CD4-positive, alpha-beta T cell (primary cell): ENCODE results near the gene EPSTI1. TPM values are rescaled to one million over a fixed set of nuclear protein-coding genes. Genes with fewer than 3 reads are reported as not detected.

Experiments
- ATAC-seq: fragments of 200-7000 bp; cut with Tn5 transposase; one replicate; pipeline ENCODE4 v1.10.0; 2022; ENCODE audit warnings: mild to moderate bottlenecking; ENCODE audit not compliant: poor library complexity
- CTCF ChIA-PET: fragments of 350-600 bp; sonication (Branson Sonifier 250); formaldehyde crosslinking; loops from one replicate; lab custom pipeline; 2021; ENCODE audit warnings: antibody characterized with exemption, inconsistent platforms; lab: Charles Lee
- POLR2A ChIA-PET: fragments of 350-600 bp; sonication (Branson Sonifier 250); formaldehyde crosslinking; loops from one replicate; lab custom pipeline; 2021; ENCODE audit warnings: antibody characterized with exemption, inconsistent platforms; lab: Charles Lee
- DNase-seq, 14 experiments: peaks; one replicate each; pipeline ENCODE4 v3.0.0-alpha.2; 2013 to 2020; ENCODE audit warnings: mixed read lengths in 2 of 14
- H3K27ac ChIP-seq, 2 donors: one replicate each; pipeline versions ENCODE4 v1.5.1 to v1.7.0; 2013; ENCODE audit warnings: low read length in 2 of 2, low read depth in 1 of 2, mild to moderate bottlenecking in 1 of 2
- H3K27me3 ChIP-seq, 2 experiments: 1 replicate in 1 of 2; 2 replicates in 1 of 2; pipeline versions ENCODE4 v1.6.1 to v1.7.0; 2013; ENCODE audit warnings: low read length in 2 of 2, control low read depth in 1 of 2, mild to moderate bottlenecking in 1 of 2, moderate library complexity in 1 of 2; ENCODE audit not compliant: insufficient read depth in 2 of 2, control insufficient read depth in 1 of 2
- H3K36me3 ChIP-seq: one replicate; pipeline ENCODE4 v1.6.1; 2013; ENCODE audit warnings: low read length, control low read depth; ENCODE audit not compliant: insufficient read depth
- H3K4me1 ChIP-seq: one replicate; pipeline ENCODE4 v1.6.1; 2013; ENCODE audit warnings: low read length, control low read depth; ENCODE audit not compliant: insufficient read depth
- H3K4me3 ChIP-seq: one replicate; pipeline ENCODE4 v1.5.1; 2013; ENCODE audit warnings: mild to moderate bottlenecking, low read length, moderate library complexity
- H3K9me3 ChIP-seq, 2 experiments: 1 replicate in 1 of 2; 2 replicates in 1 of 2; pipeline versions ENCODE4 v1.6.1 to v1.7.0; 2013; ENCODE audit warnings: low read length in 2 of 2, mild to moderate bottlenecking in 2 of 2, control low read depth in 1 of 2, moderate library complexity in 1 of 2; ENCODE audit not compliant: control insufficient read depth in 1 of 2, insufficient read depth in 1 of 2
- H3K27ac Mint-ChIP-seq: one replicate; pipeline ENCODE4 v1.8.0; 2020; ENCODE audit warnings: mixed read lengths
- H3K27me3 Mint-ChIP-seq: one replicate; pipeline ENCODE4 v1.8.0; 2021; ENCODE audit warnings: mixed read lengths
- H3K36me3 Mint-ChIP-seq: one replicate; pipeline ENCODE4 v1.8.0; 2021; ENCODE audit warnings: low read depth, mixed read lengths
- H3K4me1 Mint-ChIP-seq: one replicate; pipeline ENCODE4 v1.8.0; 2021; ENCODE audit warnings: low read depth, mixed read lengths
- H3K4me3 Mint-ChIP-seq: one replicate; pipeline ENCODE4 v1.8.0; 2020; ENCODE audit warnings: mild to moderate bottlenecking, mixed read lengths
- H3K9me3 Mint-ChIP-seq: one replicate; pipeline ENCODE4 v1.8.0; 2020; ENCODE audit warnings: mixed read lengths
- CTCF ChIP-seq: fragments of 200-600 bp; IDR thresholded peaks from one replicate; pipeline ENCODE4 v1.8.0; 2022; ENCODE audit warnings: antibody characterized with exemption, mild to moderate bottlenecking
- intact Hi-C, 2 experiments: fragments of 100-400 bp; cut with DNase I in 1 of 2; cut with micrococcal nuclease in 1 of 2; formaldehyde crosslinking; loops; one replicate each; pipeline versions ENCODE4 v1.15.1 to v1.9.0; 2023 to 2025; cut with DNase I, micrococcal nuclease
- total RNA-seq, 174 experiments: library from RNA in 2 of 174; stranded (reverse) in 2 of 174; gene quantifications; one replicate each; pipeline ENCODE4 v1.2.3 and lab custom pipeline; 2021 to 2026

EPSTI1 gene
- total RNA-seq, 2 experiments from 2014 or later: 23.5 to 24.5 TPM

GRCh38 chr13:42876270-42876714, 115.7 kb downstream of the EPSTI1 start:
- Mint-ChIP-seq H3K27me3 (peaks cover 21% of the 10 kb centered on the region), H3K4me1 (no peaks in the 10 kb centered on the region), H3K36me3 (no peaks in the 10 kb centered on the region), H3K4me3 (no peak overlapping the region), H3K9me3 (no peaks in the 10 kb centered on the region), H3K27ac (no peak overlapping the region)
- Histone ChIP-seq H3K4me1 (no peaks in the 10 kb centered on the region), H3K27me3 (no peaks in the 10 kb centered on the region), H3K4me3 (no peak overlapping the region), H3K36me3 (no peaks in the 10 kb centered on the region), H3K9me3 (no peaks in the 10 kb centered on the region), H3K27ac (no peak overlapping the region)
- intact Hi-C loops: no loop called here
- peak in 3 of 14 experiments; percentile 9 to 45 (median 30) for DNase-seq
- TF ChIP-seq CTCF: no peak
- POLR2A ChIA-PET: no interaction called here
- CTCF ChIA-PET: no interaction called here
- ATAC-seq: no peak

- no peaks in the 10 kb centered on the region for H3K9me3 Mint-ChIP-seq
- H3K4me3 ChIP-seq: no peak overlapping the region
- H3K4me1 ChIP-seq: no peaks in the 10 kb centered on the region
- intact Hi-C loops: no loop called here
- POLR2A ChIA-PET: no interaction called here
- TF ChIP-seq CTCF: no peak
- CTCF ChIA-PET: no interaction called here
- no peak overlapping the region for H3K27ac Mint-ChIP-seq
- no peaks in the 10 kb centered on the region for H3K27me3 ChIP-seq
- H3K4me1 Mint-ChIP-seq: no peaks in the 10 kb centered on the region
- H3K9me3 ChIP-seq: no peaks in the 10 kb centered on the region
- H3K4me3 Mint-ChIP-seq: no peak overlapping the region
- DNase-seq (no peak), ATAC-seq (no peak)
- no peaks in the 10 kb centered on the region for H3K36me3 Mint-ChIP-seq
- peaks cover 19% of the 10 kb centered on the region for H3K27me3 Mint-ChIP-seq
- H3K27ac ChIP-seq: no peak overlapping the region
- H3K36me3 ChIP-seq: no peaks in the 10 kb centered on the region
Observed at GRCh38 chr13:42875475-42876269, 116.4 kb downstream of the EPSTI1 start.

GRCh38 chr13:42874221-42874620, 117.8 kb downstream of the EPSTI1 start:
- DNase-seq (no peak), ATAC-seq (no peak)
- Mint-ChIP-seq H3K9me3 (no peaks in the 10 kb centered on the region), H3K27ac (no peak overlapping the region), H3K36me3 (no peaks in the 10 kb centered on the region), H3K27me3 (peaks cover 10% of the 10 kb centered on the region), H3K4me3 (no peak overlapping the region), H3K4me1 (no peaks in the 10 kb centered on the region)
- no peaks in the 10 kb centered on the region for H3K9me3 ChIP-seq
- ChIA-PET CTCF (no interaction called here), POLR2A (interaction anchor here (0.8 kb wide), 1 partner anchor 11 kb away, joined by 4 read pairs; no protein-coding TSS in a partner anchor)
- H3K4me1 ChIP-seq: no peaks in the 10 kb centered on the region
- H3K27ac ChIP-seq: no peak overlapping the region
- H3K36me3 ChIP-seq: no peaks in the 10 kb centered on the region
- no peak overlapping the region for H3K4me3 ChIP-seq
- no peak for TF ChIP-seq CTCF
- H3K27me3 ChIP-seq: no peaks in the 10 kb centered on the region
- intact Hi-C loops: no loop called here
